Measurements from ENCODE around the gene MIXL1. TPM values are rescaled to one million over a fixed set of nuclear protein-coding genes. Genes with fewer than 3 reads are reported as not detected.
A peak's percentile ranks its signal among the peaks of the same experiment; 100 is the strongest.

The MIXL1 gene
- 2.0 and 2.1 TPM in 2 replicates for polyA plus RNA-seq (2013)

- Histone ChIP-seq H4K8ac (ENCODE audit: low read depth, low read length) (peak within 1 kb of the TSS; percentile 51), H3K27me3 (ENCODE audit: insufficient read depth, low read length) (no peaks in the 10 kb centered on the region), H4K12ac (ENCODE audit: low read depth, low read length) (no peak within 1 kb of the TSS), H3K14ac (ENCODE audit: low read length) (peak within 1 kb of the TSS; percentile 41), H3K4me3 (ENCODE audit: low read depth, low read length) (peak within 1 kb of the TSS; percentile 78), H2BK120ac (ENCODE audit: insufficient read depth, low read length, poor library complexity) (peak within 1 kb of the TSS; percentile 55), H4K91ac (ENCODE audit: low read depth, low read length) (peak within 1 kb of the TSS; percentile 10), H2BK5ac (ENCODE audit: low read depth, low read length, poor library complexity) (no peak within 1 kb of the TSS), H2BK12ac (ENCODE audit: low read length) (peak within 1 kb of the TSS; percentile 51), H3K36me3 (ENCODE audit: control insufficient read depth in 1 of 2, insufficient read depth in 2 of 2, low read length in 2 of 2) (no peaks in the 10 kb centered on the region), H3K9ac (ENCODE audit: low read length) (no peak within 1 kb of the TSS), H3K4ac (ENCODE audit: low read depth, low read length) (peak within 1 kb of the TSS; percentile 8), H3K79me2 (ENCODE audit: control insufficient read depth, insufficient read depth, low read length, poor library complexity) (no peaks in the 10 kb centered on the region), H3K23ac (ENCODE audit: low read length) (no peak within 1 kb of the TSS), H2AK5ac (ENCODE audit: low read length) (no peak within 1 kb of the TSS), H2AFZ (ENCODE audit: insufficient read depth, low read length, poor library complexity) (peak within 1 kb of the TSS; percentile 80), H3K4me2 (ENCODE audit: low read length) (peak within 1 kb of the TSS; percentile 84), H3K9me3 (ENCODE audit: insufficient read depth, low read depth, low read length) (no peaks in the 10 kb centered on the region), H3K18ac (ENCODE audit: low read length) (peak within 1 kb of the TSS; percentile 46), H3K79me1 (ENCODE audit: low read length) (peaks cover 5% of the 10 kb centered on the region), H3K27ac (ENCODE audit: low read depth, low read length) (no peak within 1 kb of the TSS), H3K4me1 (ENCODE audit: control insufficient read depth in 1 of 2, insufficient read depth in 2 of 2, low read length in 2 of 2) (peaks cover 0 to 5% of the 10 kb centered on the region in 2 experiments)
- WGBS (ENCODE audit: extremely low coverage, insufficient coverage, insufficient read length), result no CpG with 5 or more reads among the region's 62 CpGs
- peak in 1 of 2 donors; percentile 8 for DNase-seq
These were observed at the start of gene MIXL1 for GRCh38 chr1:226223157-226223785. TSS of gene MIXL1 (plus strand) at chr1:226223664. CDS start at chr1:226223682, 18 bp downstream.

GRCh38 chr1:226176870-226177269 lies 46.6 kb upstream of the MIXL1 start:
- peaks cover 10 to 13% of the 10 kb centered on the region in 2 experiments for H3K36me3 ChIP-seq (ENCODE audit: control insufficient read depth in 1 of 2, insufficient read depth in 2 of 2, low read length in 2 of 2)
- H2AFZ ChIP-seq (ENCODE audit: insufficient read depth, low read length, poor library complexity), result no peak overlapping the region
- H3K9ac ChIP-seq (ENCODE audit: low read length), result no peak overlapping the region
- H3K27me3 ChIP-seq (ENCODE audit: insufficient read depth, low read length), result no peaks in the 10 kb centered on the region
- H3K23ac ChIP-seq (ENCODE audit: low read length), result no peak overlapping the region
- H3K4ac ChIP-seq (ENCODE audit: low read depth, low read length), result no peak overlapping the region
- H3K79me1 ChIP-seq (ENCODE audit: low read length), result no peaks in the 10 kb centered on the region
- no peak overlapping the region for H3K4me3 ChIP-seq (ENCODE audit: low read depth, low read length)
- no peak overlapping the region for H2AK5ac ChIP-seq (ENCODE audit: low read length)
- H4K12ac ChIP-seq (ENCODE audit: low read depth, low read length), result no peak overlapping the region
- H3K18ac ChIP-seq (ENCODE audit: low read length), result no peak overlapping the region
- H3K14ac ChIP-seq (ENCODE audit: low read length), result no peak overlapping the region
- no peak overlapping the region for H2BK120ac ChIP-seq (ENCODE audit: insufficient read depth, low read length, poor library complexity)
- H3K79me2 ChIP-seq (ENCODE audit: control insufficient read depth, insufficient read depth, low read length, poor library complexity), result peaks cover 6% of the 10 kb centered on the region
- H2BK12ac ChIP-seq (ENCODE audit: low read length), result no peak overlapping the region
- H4K8ac ChIP-seq (ENCODE audit: low read depth, low read length), result no peak overlapping the region
- no peak overlapping the region for H4K91ac ChIP-seq (ENCODE audit: low read depth, low read length)
- H3K4me1 ChIP-seq (ENCODE audit: control insufficient read depth in 1 of 2, insufficient read depth in 2 of 2, low read length in 2 of 2), result no peaks in the 10 kb centered on the region
- no CpG with 5 or more reads among the region's 8 CpGs for WGBS (ENCODE audit: extremely low coverage, insufficient coverage, insufficient read length)
- H2BK5ac ChIP-seq (ENCODE audit: low read depth, low read length, poor library complexity), result no peak overlapping the region
- no peak for DNase-seq
- H3K27ac ChIP-seq (ENCODE audit: low read depth, low read length), result no peak overlapping the region
- no peak overlapping the region for H3K4me2 ChIP-seq (ENCODE audit: low read length)
- no peaks in the 10 kb centered on the region for H3K9me3 ChIP-seq (ENCODE audit: insufficient read depth, low read depth, low read length)

GRCh38 chr1:226181996-226182714 lies 41.3 kb upstream of the MIXL1 start:
- Histone ChIP-seq H3K79me2 (ENCODE audit: control insufficient read depth, insufficient read depth, low read length, poor library complexity) (peaks cover 22% of the 10 kb centered on the region), H3K36me3 (ENCODE audit: control insufficient read depth in 1 of 2, insufficient read depth in 2 of 2, low read length in 2 of 2) (peaks cover 4 to 8% of the 10 kb centered on the region in 2 experiments), H4K8ac (ENCODE audit: low read depth, low read length) (no peak overlapping the region), H4K12ac (ENCODE audit: low read depth, low read length) (no peak overlapping the region), H3K23ac (ENCODE audit: low read length) (no peak overlapping the region), H2AFZ (ENCODE audit: insufficient read depth, low read length, poor library complexity) (no peak overlapping the region), H3K9ac (ENCODE audit: low read length) (no peak overlapping the region), H2BK120ac (ENCODE audit: insufficient read depth, low read length, poor library complexity) (no peak overlapping the region), H3K27me3 (ENCODE audit: insufficient read depth, low read length) (no peaks in the 10 kb centered on the region), H3K4ac (ENCODE audit: low read depth, low read length) (peak overlapping the region; percentile 49), H3K14ac (ENCODE audit: low read length) (no peak overlapping the region), H3K18ac (ENCODE audit: low read length) (no peak overlapping the region), H3K4me2 (ENCODE audit: low read length) (no peak overlapping the region), H3K9me3 (ENCODE audit: insufficient read depth, low read depth, low read length) (no peaks in the 10 kb centered on the region), H2AK5ac (ENCODE audit: low read length) (no peak overlapping the region), H3K27ac (ENCODE audit: low read depth, low read length) (no peak overlapping the region), H3K4me1 (ENCODE audit: control insufficient read depth in 1 of 2, insufficient read depth in 2 of 2, low read length in 2 of 2) (peaks cover 4 to 6% of the 10 kb centered on the region in 2 experiments), H2BK12ac (ENCODE audit: low read length) (no peak overlapping the region), H2BK5ac (ENCODE audit: low read depth, low read length, poor library complexity) (no peak overlapping the region), H4K91ac (ENCODE audit: low read depth, low read length) (no peak overlapping the region), H3K4me3 (ENCODE audit: low read depth, low read length) (no peak overlapping the region), H3K79me1 (ENCODE audit: low read length) (peaks cover 10% of the 10 kb centered on the region)
- peak; percentile 91 to 92 for DNase-seq
- no CpG with 5 or more reads among the region's 14 CpGs for WGBS (ENCODE audit: extremely low coverage, insufficient coverage, insufficient read length)

- DNase-seq, result peak in 1 of 2 donors; percentile 56
- peaks cover 10% of the 10 kb centered on the region for H3K79me1 ChIP-seq (ENCODE audit: low read length)
- no peaks in the 10 kb centered on the region for H3K27me3 ChIP-seq (ENCODE audit: insufficient read depth, low read length)
- no peak overlapping the region for H3K23ac ChIP-seq (ENCODE audit: low read length)
- peak overlapping the region; percentile 95 for H3K4ac ChIP-seq (ENCODE audit: low read depth, low read length)
- WGBS (ENCODE audit: extremely low coverage, insufficient coverage, insufficient read length), result no CpG with 5 or more reads among the region's 14 CpGs
- peak overlapping the region; percentile 83 for H3K4me2 ChIP-seq (ENCODE audit: low read length)
- H2BK120ac ChIP-seq (ENCODE audit: insufficient read depth, low read length, poor library complexity), result no peak overlapping the region
- H2AFZ ChIP-seq (ENCODE audit: insufficient read depth, low read length, poor library complexity), result no peak overlapping the region
- no peak overlapping the region for H4K91ac ChIP-seq (ENCODE audit: low read depth, low read length)
- no peak overlapping the region for H2AK5ac ChIP-seq (ENCODE audit: low read length)
- no peaks in the 10 kb centered on the region for H3K9me3 ChIP-seq (ENCODE audit: insufficient read depth, low read depth, low read length)
- H4K12ac ChIP-seq (ENCODE audit: low read depth, low read length), result no peak overlapping the region
- no peak overlapping the region for H2BK5ac ChIP-seq (ENCODE audit: low read depth, low read length, poor library complexity)
- H3K14ac ChIP-seq (ENCODE audit: low read length), result no peak overlapping the region
- H3K79me2 ChIP-seq (ENCODE audit: control insufficient read depth, insufficient read depth, low read length, poor library complexity), result peaks cover 21% of the 10 kb centered on the region
- H3K18ac ChIP-seq (ENCODE audit: low read length), result no peak overlapping the region
- peak overlapping the region; percentile 20 for H3K9ac ChIP-seq (ENCODE audit: low read length)
- H3K4me1 ChIP-seq (ENCODE audit: control insufficient read depth in 1 of 2, insufficient read depth in 2 of 2, low read length in 2 of 2), result peaks cover 4 to 6% of the 10 kb centered on the region in 2 experiments
- no peak overlapping the region for H4K8ac ChIP-seq (ENCODE audit: low read depth, low read length)
- peak overlapping the region; percentile 96 for H3K4me3 ChIP-seq (ENCODE audit: low read depth, low read length)
- no peak overlapping the region for H2BK12ac ChIP-seq (ENCODE audit: low read length)
- H3K27ac ChIP-seq (ENCODE audit: low read depth, low read length), result no peak overlapping the region
- peaks cover 0 to 3% of the 10 kb centered on the region in 2 experiments for H3K36me3 ChIP-seq (ENCODE audit: control insufficient read depth in 1 of 2, insufficient read depth in 2 of 2, low read length in 2 of 2)
These were observed 38.1 kb upstream of the MIXL1 start for GRCh38 chr1:226185141-226186036.
